GM23248 (cell line): ENCODE results near the gene LMF1. TPM values are rescaled to one million over a fixed set of nuclear protein-coding genes. Genes with fewer than 3 reads are reported as not detected.

Experiments
- DNase-seq: peaks from one replicate; pipeline ENCODE4 v3.0.0-alpha.2; 2015
- H2AFZ ChIP-seq: fragments of 200-600 bp; sonication (generic); 2 replicates; pipeline ENCODE4 v1.6.1; 2016; ENCODE audit warnings: antibody characterized with exemption
- H3F3A ChIP-seq: fragments of 200-600 bp; sonication (generic); 2 replicates; pipeline ENCODE4 v1.6.1; 2016; ENCODE audit warnings: mild to moderate bottlenecking, antibody characterized with exemption, mixed run types; ENCODE audit not compliant: insufficient read depth
- H3K27ac ChIP-seq: fragments of 200-600 bp; sonication (generic); 2 replicates; pipeline ENCODE4 v1.5.1; 2016; ENCODE audit warnings: mild to moderate bottlenecking
- H3K27me3 ChIP-seq: fragments of 200-600 bp; sonication (generic); replicated peaks from 2 replicates; pipeline ENCODE4 v1.6.1; 2016; ENCODE audit warnings: mild to moderate bottlenecking; ENCODE audit not compliant: insufficient read depth
- H3K36me3 ChIP-seq: fragments of 200-600 bp; sonication (generic); 2 replicates; pipeline ENCODE4 v1.6.1; 2016; ENCODE audit warnings: low read depth, mild to moderate bottlenecking
- H3K4me1 ChIP-seq: fragments of 200-600 bp; sonication (generic); 2 replicates; pipeline ENCODE4 v1.6.1; 2016; ENCODE audit warnings: mild to moderate bottlenecking; ENCODE audit not compliant: insufficient read depth
- H3K4me2 ChIP-seq: fragments of 200-600 bp; sonication (generic); one replicate; pipeline ENCODE4 v1.6.1; 2016; ENCODE audit warnings: mild to moderate bottlenecking; ENCODE audit not compliant: unreplicated experiment
- H3K4me3 ChIP-seq: fragments of 200-600 bp; sonication (generic); 2 replicates; pipeline ENCODE4 v1.5.1; 2016; ENCODE audit warnings: mild to moderate bottlenecking
- H3K79me2 ChIP-seq: fragments of 200-600 bp; sonication (generic); 2 replicates; pipeline ENCODE4 v1.6.1; 2016; ENCODE audit warnings: mild to moderate bottlenecking; ENCODE audit not compliant: insufficient read depth
- H3K9ac ChIP-seq: fragments of 200-600 bp; sonication (generic); 2 replicates; pipeline ENCODE4 v1.6.1; 2016; ENCODE audit warnings: mild to moderate bottlenecking
- H3K9me2 ChIP-seq: fragments of 200-600 bp; sonication (generic); 2 replicates; pipeline ENCODE4 v1.6.1; 2016; ENCODE audit warnings: mixed run types, mild to moderate bottlenecking, moderate library complexity; ENCODE audit not compliant: insufficient read depth
- H3K9me3 ChIP-seq: fragments of 200-600 bp; sonication (generic); one replicate; pipeline ENCODE4 v1.6.1; 2017; ENCODE audit warnings: low read depth
- H4K20me1 ChIP-seq: fragments of 200-600 bp; sonication (generic); 2 replicates; pipeline ENCODE4 v1.6.0; 2016; ENCODE audit not compliant: insufficient read depth
- EZH2 ChIP-seq: fragments of 200-600 bp; sonication (generic); IDR thresholded peaks from 2 replicates; pipeline ENCODE4 v1.6.1; 2018; ENCODE audit warnings: antibody characterized with exemption, mild to moderate bottlenecking; ENCODE audit not compliant: insufficient read depth, poor library complexity, severe bottlenecking
- EZH2phosphoT487 ChIP-seq: fragments of 200-600 bp; sonication (generic); IDR thresholded peaks from 2 replicates; pipeline ENCODE4 v1.6.1; 2018; ENCODE audit warnings: antibody characterized with exemption, moderate library complexity, mild to moderate bottlenecking, low read depth; ENCODE audit not compliant: insufficient read depth
- WGBS, 2 experiments: methylation state at CpG; one replicate each; pipeline ENCODE4 v1.1.6; 2015 to 2017; ENCODE audit warnings: low lambda C conversion rate in 2 of 2, low coverage in 1 of 2; ENCODE audit errors: missing lambda C conversion rate in 2 of 2; 5-methylcytosine and 5-hydroxymethylcytosine counted together
- in situ Hi-C: fragments of 300-500 bp; cut with MboI; formaldehyde crosslinking; loops from 2 replicates; pipeline ENCODE4 v1.15.0; 2020
- polyA plus RNA-seq: library from polyadenylated mRNA; unstranded; fragments of >200 nt; fragmentation: Nextera tagmentation; extraction: Ambion mirVana; gene quantifications from 2 replicates; pipeline ENCODE4 v1.2.1, GENCODE V29; 2016
- total RNA-seq: library from RNA; depleted of rRNA; stranded (reverse); fragments of >200 nt; shearing (Covaris generic); gene quantifications from 2 replicates; pipeline ENCODE4 v1.2.3, GENCODE V29; 2014

LMF1 gene
- total and polyA plus RNA-seq, 2 experiments from 2014 or later: 23.1 to 53.0 TPM

DNA sequence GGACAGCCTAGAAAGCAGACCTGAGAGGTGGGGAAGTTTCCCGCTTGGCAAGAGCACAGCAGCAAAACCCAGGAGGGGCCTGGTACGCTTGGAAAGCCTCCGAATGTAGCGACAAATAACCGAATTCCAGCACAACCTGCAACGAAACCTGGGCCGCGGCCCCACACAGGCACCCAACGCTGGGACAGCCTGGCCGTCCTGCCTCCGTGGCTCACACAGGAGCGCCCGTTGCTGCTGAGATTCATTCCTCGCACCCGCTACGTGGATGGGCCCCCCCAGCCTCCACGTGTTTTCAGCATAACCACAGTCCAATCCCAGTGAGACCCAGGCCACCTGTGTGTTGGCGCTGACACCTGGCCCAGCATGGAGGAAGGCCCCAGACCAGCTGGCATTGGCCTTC lies 42.9 kb downstream of the LMF1 start:
- H3K9me3 ChIP-seq: no peaks in the 10 kb centered on the region
- in situ Hi-C loops: no loop called here
- TF ChIP-seq EZH2phosphoT487: no peak
- TF ChIP-seq EZH2: no peak
- H3K36me3 ChIP-seq: no peaks in the 10 kb centered on the region
- no peaks in the 10 kb centered on the region for H3K27me3 ChIP-seq
- H3K9ac ChIP-seq: no peak overlapping the region
- no peak for DNase-seq
- no peak overlapping the region for H2AFZ ChIP-seq
- no peaks in the 10 kb centered on the region for H4K20me1 ChIP-seq
- H3K4me1 ChIP-seq: no peaks in the 10 kb centered on the region
- H3K4me3 ChIP-seq: no peak overlapping the region
- H3K4me2 ChIP-seq: no peak overlapping the region
- 92 to 93% methylated on average over 17 to 18 of the region's 18 CpGs for WGBS, 2 experiments
- no peaks in the 10 kb centered on the region for H3K79me2 ChIP-seq
- H3K27ac ChIP-seq: no peak overlapping the region
- H3K9me2 ChIP-seq: no peaks in the 10 kb centered on the region
- no peaks in the 10 kb centered on the region for H3F3A ChIP-seq

DNA sequence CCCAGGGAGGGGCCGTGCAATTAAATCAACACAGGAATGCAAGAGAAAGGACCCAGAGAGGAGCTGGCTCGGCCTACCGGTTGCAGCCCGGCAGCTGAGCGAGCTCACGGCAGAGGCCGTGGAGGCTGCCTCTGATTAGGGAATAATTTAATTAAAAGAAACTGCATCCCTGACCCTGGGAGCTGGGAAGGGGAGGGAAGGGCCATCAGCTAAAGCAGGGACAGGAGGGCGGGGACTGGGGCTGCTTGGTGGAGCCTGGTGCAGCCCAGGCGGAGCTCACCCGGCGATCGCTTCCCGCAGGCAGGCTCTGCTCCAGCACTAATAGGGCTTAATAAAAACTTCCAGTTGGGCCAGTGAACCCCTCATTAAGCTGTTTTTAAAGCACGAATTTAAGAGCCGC lies 43.4 kb downstream of the LMF1 start:
- in situ Hi-C loops: no loop called here
- H3K79me2 ChIP-seq: no peaks in the 10 kb centered on the region
- H3K9ac ChIP-seq: no peak overlapping the region
- H3K4me2 ChIP-seq: no peak overlapping the region
- H3K9me2 ChIP-seq: no peaks in the 10 kb centered on the region
- H4K20me1 ChIP-seq: no peaks in the 10 kb centered on the region
- no peak for DNase-seq
- H3K27me3 ChIP-seq: no peaks in the 10 kb centered on the region
- no peaks in the 10 kb centered on the region for H3K9me3 ChIP-seq
- no peak for TF ChIP-seq EZH2phosphoT487
- no peak for TF ChIP-seq EZH2
- H3K36me3 ChIP-seq: no peaks in the 10 kb centered on the region
- H3K4me1 ChIP-seq: no peaks in the 10 kb centered on the region
- WGBS, 2 experiments: 94% methylated on average over 14 to 15 of the region's 15 CpGs
- no peak overlapping the region for H3K27ac ChIP-seq
- H2AFZ ChIP-seq: no peak overlapping the region
- no peak overlapping the region for H3K4me3 ChIP-seq
- no peaks in the 10 kb centered on the region for H3F3A ChIP-seq

DNA sequence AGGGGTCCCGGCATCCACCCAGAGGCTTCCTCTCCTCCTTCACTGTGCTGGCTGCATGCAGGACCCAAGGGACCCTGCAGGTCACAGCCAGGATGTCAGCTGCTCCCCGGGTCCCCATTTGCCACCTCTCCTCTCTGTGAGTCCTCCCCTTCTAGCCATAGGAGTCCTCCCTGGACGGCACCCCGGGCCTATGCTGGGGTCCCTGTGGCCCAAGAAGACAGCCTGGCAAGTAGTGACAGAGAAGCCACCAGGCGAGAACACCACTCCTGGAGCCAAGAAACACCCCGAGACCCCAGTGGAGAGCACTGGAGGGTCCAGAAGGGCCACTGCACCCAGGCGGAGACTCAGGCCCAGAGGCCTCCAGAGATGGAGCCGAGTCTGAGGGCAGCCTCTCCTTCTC lies 44.1 kb downstream of the LMF1 start:
- in situ Hi-C loops: no loop called here
- no peak overlapping the region for H3K4me3 ChIP-seq
- no peaks in the 10 kb centered on the region for H3F3A ChIP-seq

DNA sequence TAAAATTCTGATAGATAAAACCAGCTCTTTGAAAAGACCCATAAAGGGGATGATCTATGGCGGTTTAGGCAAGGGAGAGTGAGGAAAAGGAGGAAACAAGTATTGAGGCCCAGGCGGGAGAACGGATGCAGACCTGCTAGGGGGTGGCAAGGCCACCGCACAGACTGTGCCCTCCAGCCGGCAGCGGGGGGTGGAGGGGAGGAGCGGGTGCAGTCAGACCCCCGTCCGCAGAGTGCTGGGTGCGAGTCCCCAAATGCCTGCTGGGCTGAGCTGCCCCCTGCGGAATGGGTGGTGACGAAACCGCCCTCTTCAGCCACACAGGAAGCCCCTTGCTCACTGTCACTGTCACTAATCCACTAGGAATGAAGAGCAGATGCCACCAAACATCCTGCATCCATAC lies 46.0 kb downstream of the LMF1 start:
- Histone ChIP-seq H3K4me2 (no peak overlapping the region), H3K27ac (no peak overlapping the region), H3F3A (peaks cover 12% of the 10 kb centered on the region; the same call in 1 of the 2 replicates), H3K9ac (no peak overlapping the region), H3K79me2 (no peaks in the 10 kb centered on the region), H3K4me3 (no peak overlapping the region), H3K9me3 (no peaks in the 10 kb centered on the region), H3K4me1 (peaks cover 14% of the 10 kb centered on the region), H3K27me3 (no peaks in the 10 kb centered on the region), H3K9me2 (no peaks in the 10 kb centered on the region), H2AFZ (no peak overlapping the region), H4K20me1 (no peaks in the 10 kb centered on the region), H3K36me3 (no peaks in the 10 kb centered on the region)
- 94 to 96% methylated on average over 11 to 13 of the region's 13 CpGs for WGBS, 2 experiments
- no peak for DNase-seq
- in situ Hi-C loops: no loop called here
- TF ChIP-seq EZH2phosphoT487: no peak
- no peak for TF ChIP-seq EZH2

More for the DNA sequence above, 44.1 kb downstream of the LMF1 start:
- TF ChIP-seq EZH2 (no peak), EZH2phosphoT487 (no peak)
- H3K27me3 ChIP-seq: no peaks in the 10 kb centered on the region
- no peak overlapping the region for H2AFZ ChIP-seq
- no peak overlapping the region for H3K27ac ChIP-seq
- DNase-seq: no peak
- WGBS, 2 experiments: 93 to 95% methylated on average over 7 to 8 of the region's 8 CpGs
- H3K4me1 ChIP-seq: no peaks in the 10 kb centered on the region
- no peaks in the 10 kb centered on the region for H4K20me1 ChIP-seq
- H3K79me2 ChIP-seq: no peaks in the 10 kb centered on the region
- H3K9me2 ChIP-seq: no peaks in the 10 kb centered on the region
- no peaks in the 10 kb centered on the region for H3K36me3 ChIP-seq
- H3K9ac ChIP-seq: no peak overlapping the region
- no peak overlapping the region for H3K4me2 ChIP-seq
- no peaks in the 10 kb centered on the region for H3K9me3 ChIP-seq

DNA sequence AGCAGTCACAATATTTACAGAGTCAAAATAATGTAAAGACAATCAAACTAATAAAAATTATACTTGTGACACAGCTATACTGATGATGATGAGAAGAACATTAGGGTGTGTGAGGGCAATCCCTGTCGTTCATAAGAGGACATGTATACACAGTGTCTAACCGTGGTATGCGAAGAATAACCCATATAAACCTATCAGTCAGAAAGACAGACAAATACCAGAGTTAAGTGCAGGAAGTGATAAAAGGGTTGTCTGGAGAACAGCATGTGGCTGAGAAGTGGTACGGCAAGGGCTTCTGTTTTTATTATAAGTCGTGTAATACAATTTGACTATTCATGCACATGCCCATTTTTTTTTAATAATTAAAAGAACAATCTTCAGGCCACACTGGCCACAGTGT lies 46.7 kb downstream of the LMF1 start:
- in situ Hi-C loops: no loop called here
- no peak overlapping the region for H2AFZ ChIP-seq
- H3K27ac ChIP-seq: no peak overlapping the region
- H3K4me3 ChIP-seq: no peak overlapping the region
- no peak overlapping the region for H3K4me2 ChIP-seq
- H3F3A ChIP-seq: peaks cover 12% of the 10 kb centered on the region; the same call in 1 of the 2 replicates
- no peaks in the 10 kb centered on the region for H3K9me2 ChIP-seq
- no peaks in the 10 kb centered on the region for H3K79me2 ChIP-seq
- WGBS, 2 experiments: 77 to 85% methylated on average over 5 of the region's 5 CpGs
- no peaks in the 10 kb centered on the region for H3K36me3 ChIP-seq
- no peak overlapping the region for H3K9ac ChIP-seq
- no peaks in the 10 kb centered on the region for H3K9me3 ChIP-seq
- H3K4me1 ChIP-seq: peaks cover 15% of the 10 kb centered on the region
- no peak for DNase-seq
- H3K27me3 ChIP-seq: no peaks in the 10 kb centered on the region
- no peak for TF ChIP-seq EZH2phosphoT487
- TF ChIP-seq EZH2: no peak
- H4K20me1 ChIP-seq: no peaks in the 10 kb centered on the region
